ENCODE results near the gene KCNQ1.

KCNQ1 gene

GRCh38 chr11:2527621-2528291 is 82.9 kb downstream of the KCNQ1 start (continued):
- TF ChIP-seq PATZ1 (CRISPR knock-in tag; IDR thresholded peaks at IDR 0.05; ENCODE audit: borderline replicate concordance): no peak
- no peak for TF ChIP-seq ZNF8 (CRISPR knock-in tag; IDR thresholded peaks at IDR 0.05)
- TF ChIP-seq ARNTL (CRISPR knock-in tag; IDR thresholded peaks at IDR 0.05; ENCODE audit: borderline replicate concordance, low read depth): no peak
- TF ChIP-seq RARB (CRISPR knock-in tag; IDR thresholded peaks at IDR 0.05): no peak
- no peak for TF ChIP-seq ZNF565 (CRISPR knock-in tag; conservative IDR thresholded peaks at IDR 0.05; ENCODE audit: low read depth)
- no peak for TF ChIP-seq TCF4 (CRISPR knock-in tag; IDR thresholded peaks at IDR 0.05; ENCODE audit: borderline replicate concordance)

GRCh38 chr11:2528301-2529050 is 83.7 kb downstream of the KCNQ1 start:
- ATAC-seq: no peak

GRCh38 chr11:2529173-2529572 is 84.4 kb downstream of the KCNQ1 start:
- TF ChIP-seq ZNF8 (CRISPR knock-in tag; IDR thresholded peaks at IDR 0.05) (no peak), CSDC2 (CRISPR knock-in tag; IDR thresholded peaks at IDR 0.05) (no peak), PATZ1 (CRISPR knock-in tag; IDR thresholded peaks at IDR 0.05; ENCODE audit: borderline replicate concordance) (no peak), POU6F1 (CRISPR knock-in tag; IDR thresholded peaks at IDR 0.05; ENCODE audit: borderline replicate concordance, low read depth) (no peak), ARNTL (CRISPR knock-in tag; IDR thresholded peaks at IDR 0.05; ENCODE audit: borderline replicate concordance, low read depth) (no peak), ISL1 (CRISPR knock-in tag; IDR thresholded peaks at IDR 0.05) (no peak), CSRNP3 (CRISPR knock-in tag; IDR thresholded peaks at IDR 0.05) (no peak), ZNF565 (CRISPR knock-in tag; conservative IDR thresholded peaks at IDR 0.05; ENCODE audit: low read depth) (no peak)
- no peak for ATAC-seq

More at GRCh38 chr11:2528301-2529050, 83.7 kb downstream of the KCNQ1 start:
- TF ChIP-seq ZNF8 (CRISPR knock-in tag; IDR thresholded peaks at IDR 0.05) (no peak), SNAI2 (CRISPR knock-in tag; IDR thresholded peaks at IDR 0.05) (no peak), TCF4 (CRISPR knock-in tag; IDR thresholded peaks at IDR 0.05; ENCODE audit: borderline replicate concordance) (no peak), GLIS3 (CRISPR knock-in tag; IDR thresholded peaks at IDR 0.05) (no peak), ZNF70 (CRISPR knock-in tag; IDR thresholded peaks at IDR 0.05) (no peak), ISL1 (CRISPR knock-in tag; IDR thresholded peaks at IDR 0.05) (no peak), CREB5 (CRISPR knock-in tag; IDR thresholded peaks at IDR 0.05; ENCODE audit: low read depth) (no peak), ESRRG (CRISPR knock-in tag; IDR thresholded peaks at IDR 0.05) (no peak), CSRNP3 (CRISPR knock-in tag; IDR thresholded peaks at IDR 0.05) (no peak), BACH2 (CRISPR knock-in tag; IDR thresholded peaks at IDR 0.05; ENCODE audit: borderline replicate concordance) (no peak), POU6F1 (CRISPR knock-in tag; IDR thresholded peaks at IDR 0.05; ENCODE audit: borderline replicate concordance, low read depth) (no peak), ZC3H10 (CRISPR knock-in tag; IDR thresholded peaks at IDR 0.05) (no peak), ARNTL (CRISPR knock-in tag; IDR thresholded peaks at IDR 0.05; ENCODE audit: borderline replicate concordance, low read depth) (no peak), ZFP30 (CRISPR knock-in tag; IDR thresholded peaks at IDR 0.05) (no peak)

Data from SK-N-SH treated with all-trans-retinoic acid at 6 μM for 48 hours (cell line).